Measurements from ENCODE around the gene ZFY. TPM values are rescaled to one million over a fixed set of nuclear protein-coding genes. Genes with fewer than 3 reads are reported as not detected.

Gene ZFY
- polyA plus RNA-seq, 1 of the 3 experiments (the other 2 are of a cell fraction) = not detected

- Histone ChIP-seq H3K27me3 (ENCODE audit: insufficient read depth) (no peaks in the 10 kb centered on the region), H3K4me2 (no peak overlapping the region), H3K9me3 (no peaks in the 10 kb centered on the region), H3K79me2 (ENCODE audit: insufficient read depth) (no peaks in the 10 kb centered on the region), H3K9ac (no peak overlapping the region), H3K4me1 (ENCODE audit: control insufficient read depth in 1 of 2, insufficient read depth in 2 of 2, low read depth in 1 of 2, low read length in 1 of 2) (no peaks in the 10 kb centered on the region), H3K36me3 (replicated peaks in 1 of 2; ENCODE audit: control insufficient read depth in 1 of 2, insufficient read depth in 2 of 2, low read length in 1 of 2) (no peaks in the 10 kb centered on the region), H3K4me3 (ENCODE audit: low read depth in 2 of 2, low read length in 1 of 2) (no peak overlapping the region), H4K20me1 (ENCODE audit: insufficient read depth) (no peaks in the 10 kb centered on the region), H2AFZ (ENCODE audit: low read depth) (no peak overlapping the region), H3K9me2 (no peaks in the 10 kb centered on the region), H3F3A (replicated peaks; ENCODE audit: insufficient read depth) (no peaks in the 10 kb centered on the region), H3K27ac (ENCODE audit: low read depth in 2 of 2, low read length in 1 of 2) (no peak overlapping the region)
- ChIA-PET POLR2A (no interaction called here), CTCF (no interaction called here)
- DNase-seq = no peak
- TF ChIP-seq MEF2A (IDR thresholded peaks at IDR 0.05; ENCODE audit: borderline replicate concordance, low read depth) = no peak
- no peak for TF ChIP-seq GATA2 (CRISPR knock-in tag; IDR thresholded peaks at IDR 0.05)
- TF ChIP-seq NFIC (IDR thresholded peaks at IDR 0.05; ENCODE audit: borderline replicate concordance) = no peak
- TF ChIP-seq ZBTB33 (IDR thresholded peaks at IDR 0.05; ENCODE audit: borderline replicate concordance, low read depth) = no peak
- TF ChIP-seq JUND (IDR thresholded peaks at IDR 0.05) = no peak
- no peak for TF ChIP-seq ELF1 (IDR thresholded peaks at IDR 0.05)
- TF ChIP-seq, protein P1, sequence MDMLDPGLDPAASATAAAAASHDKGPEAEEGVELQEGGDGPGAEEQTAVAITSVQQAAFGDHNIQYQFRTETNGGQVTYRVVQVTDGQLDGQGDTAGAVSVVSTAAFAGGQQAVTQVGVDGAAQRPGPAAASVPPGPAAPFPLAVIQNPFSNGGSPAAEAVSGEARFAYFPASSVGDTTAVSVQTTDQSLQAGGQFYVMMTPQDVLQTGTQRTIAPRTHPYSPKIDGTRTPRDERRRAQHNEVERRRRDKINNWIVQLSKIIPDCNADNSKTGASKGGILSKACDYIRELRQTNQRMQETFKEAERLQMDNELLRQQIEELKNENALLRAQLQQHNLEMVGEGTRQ (IDR thresholded peaks at IDR 0.05; ENCODE audit: borderline replicate concordance, low read depth, low read length) = no peak
- no peak for TF ChIP-seq SMC3 (IDR thresholded peaks at IDR 0.05; ENCODE audit: low read depth, low read length)
- no peak for TF ChIP-seq NRF1 (IDR thresholded peaks at IDR 0.05; ENCODE audit: low read depth, low read length)
- TF ChIP-seq SIN3A (IDR thresholded peaks at IDR 0.05; ENCODE audit: borderline replicate concordance, low read depth, low read length) = no peak
- no peak for TF ChIP-seq GABPA (IDR thresholded peaks at IDR 0.05; ENCODE audit: low read depth)
- TF ChIP-seq FOXM1 (IDR thresholded peaks at IDR 0.05; ENCODE audit: low read depth) = no peak
These were observed 67.0 kb downstream of the ZFY start for GRCh38 chrY:3002190-3002589.

- Histone ChIP-seq H3K4me1 (ENCODE audit: control insufficient read depth in 1 of 2, insufficient read depth in 2 of 2, low read depth in 1 of 2, low read length in 1 of 2) (no peaks in the 10 kb centered on the region), H3K9ac (no peak overlapping the region), H2AFZ (ENCODE audit: low read depth) (no peak overlapping the region), H3K4me2 (no peak overlapping the region), H3K27ac (ENCODE audit: low read depth in 2 of 2, low read length in 1 of 2) (no peak overlapping the region), H3K9me2 (no peaks in the 10 kb centered on the region), H3K4me3 (ENCODE audit: low read depth in 2 of 2, low read length in 1 of 2) (no peak overlapping the region), H3K79me2 (ENCODE audit: insufficient read depth) (no peaks in the 10 kb centered on the region), H3F3A (replicated peaks; ENCODE audit: insufficient read depth) (no peaks in the 10 kb centered on the region), H3K27me3 (ENCODE audit: insufficient read depth) (no peaks in the 10 kb centered on the region), H3K9me3 (no peaks in the 10 kb centered on the region), H3K36me3 (replicated peaks in 1 of 2; ENCODE audit: control insufficient read depth in 1 of 2, insufficient read depth in 2 of 2, low read length in 1 of 2) (no peaks in the 10 kb centered on the region), H4K20me1 (ENCODE audit: insufficient read depth) (no peaks in the 10 kb centered on the region)
- ChIA-PET CTCF (no interaction called here), POLR2A (no interaction called here)
- no CpG with 5 or more reads among the region's 15 CpGs for WGBS (ENCODE audit: low lambda C conversion rate)
- DNase-seq = no peak
- no peak for TF ChIP-seq EP300 (IDR thresholded peaks at IDR 0.05; ENCODE audit: borderline replicate concordance in 1 of 2, low read depth in 1 of 2, low read length in 1 of 2)
These were observed 67.7 kb downstream of the ZFY start for GRCh38 chrY:3002680-3003515.

Data from SK-N-SH (cell line).